ENCODE measurements around the gene SNCAIP.
"Not testable (repeated sequence)": the region's sequence is repeated elsewhere in the genome, so short reads cannot be mapped to it uniquely, and the experiment has no call there.

The SNCAIP gene

DNA sequence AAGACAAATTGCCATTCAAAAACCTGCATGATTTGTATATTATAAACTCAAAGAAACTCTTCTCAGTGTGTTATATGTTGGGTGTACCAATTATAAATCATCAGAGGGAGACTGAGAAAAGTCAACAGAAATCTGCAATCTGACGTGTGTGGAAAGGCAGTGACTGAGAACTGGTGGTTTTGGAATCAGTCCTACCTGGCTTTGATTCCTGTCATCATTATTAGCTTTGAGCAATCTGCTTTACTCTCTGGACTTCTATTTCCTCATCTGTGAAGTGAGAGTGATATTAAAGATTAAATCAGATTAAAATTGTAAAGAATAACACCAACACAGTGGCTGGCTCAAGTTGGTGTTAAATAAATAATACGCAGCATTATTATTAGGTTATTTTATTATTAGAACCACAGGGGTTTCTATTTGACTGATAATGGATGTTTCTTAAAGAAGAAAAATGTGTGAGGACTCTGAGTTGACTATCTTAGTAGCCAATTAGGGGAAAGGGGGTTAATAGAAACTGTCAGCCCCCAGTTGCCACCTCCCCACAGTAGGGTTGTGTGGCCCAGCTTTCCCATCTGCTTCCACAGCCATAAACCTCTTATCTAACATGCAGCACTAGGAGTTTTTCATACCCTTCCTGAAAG lies 59.6 kb downstream of the SNCAIP start:
- H3K4me3 ChIP-seq (ENCODE audit: low read depth, low read length): no peak overlapping the region

GRCh38 chr5:122374110-122374509 lies 62.1 kb downstream of the SNCAIP start:
- no peak overlapping the region for H3K4me3 ChIP-seq (ENCODE audit: low read depth, low read length)
- TF ChIP-seq, protein P1, sequence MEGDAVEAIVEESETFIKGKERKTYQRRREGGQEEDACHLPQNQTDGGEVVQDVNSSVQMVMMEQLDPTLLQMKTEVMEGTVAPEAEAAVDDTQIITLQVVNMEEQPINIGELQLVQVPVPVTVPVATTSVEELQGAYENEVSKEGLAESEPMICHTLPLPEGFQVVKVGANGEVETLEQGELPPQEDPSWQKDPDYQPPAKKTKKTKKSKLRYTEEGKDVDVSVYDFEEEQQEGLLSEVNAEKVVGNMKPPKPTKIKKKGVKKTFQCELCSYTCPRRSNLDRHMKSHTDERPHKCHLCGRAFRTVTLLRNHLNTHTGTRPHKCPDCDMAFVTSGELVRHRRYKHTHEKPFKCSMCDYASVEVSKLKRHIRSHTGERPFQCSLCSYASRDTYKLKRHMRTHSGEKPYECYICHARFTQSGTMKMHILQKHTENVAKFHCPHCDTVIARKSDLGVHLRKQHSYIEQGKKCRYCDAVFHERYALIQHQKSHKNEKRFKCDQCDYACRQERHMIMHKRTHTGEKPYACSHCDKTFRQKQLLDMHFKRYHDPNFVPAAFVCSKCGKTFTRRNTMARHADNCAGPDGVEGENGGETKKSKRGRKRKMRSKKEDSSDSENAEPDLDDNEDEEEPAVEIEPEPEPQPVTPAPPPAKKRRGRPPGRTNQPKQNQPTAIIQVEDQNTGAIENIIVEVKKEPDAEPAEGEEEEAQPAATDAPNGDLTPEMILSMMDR (IDR thresholded peaks at IDR 0.05; ENCODE audit: low read depth, low read length): no peak

More for the DNA sequence above, 59.6 kb downstream of the SNCAIP start:
- TF ChIP-seq, protein P1 (IDR thresholded peaks at IDR 0.05; ENCODE audit: low read depth, low read length): no peak

- TF ChIP-seq, protein P1 (IDR thresholded peaks at IDR 0.05; ENCODE audit: low read depth, low read length): no peak
- no peak overlapping the region for H3K4me3 ChIP-seq (ENCODE audit: low read depth, low read length)
These were observed 63.8 kb downstream of the SNCAIP start for GRCh38 chr5:122375801-122376200.

DNA sequence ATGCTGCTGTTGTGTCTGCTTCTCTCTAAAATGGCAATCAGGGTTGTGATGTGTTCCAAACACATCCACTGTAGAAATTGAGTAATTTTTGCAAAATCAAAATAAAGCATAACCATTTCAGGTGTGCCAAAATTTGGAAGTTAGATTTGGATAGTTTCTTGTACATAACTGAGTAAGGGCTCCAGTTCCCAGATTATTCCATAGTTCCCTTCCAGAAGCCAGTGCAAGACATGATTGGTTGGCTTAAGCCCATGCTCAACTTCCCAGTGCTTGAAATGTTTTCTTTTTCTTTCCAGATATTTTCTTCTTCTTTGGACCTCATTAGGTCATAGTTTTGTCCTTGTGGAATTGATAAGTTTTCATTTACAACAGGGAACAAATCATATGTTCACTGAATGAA lies 64.2 kb downstream of the SNCAIP start:
- no peak overlapping the region for H3K4me3 ChIP-seq (ENCODE audit: low read depth, low read length)
- TF ChIP-seq, protein P1 (IDR thresholded peaks at IDR 0.05; ENCODE audit: low read depth, low read length): no peak

- TF ChIP-seq, protein P1 (IDR thresholded peaks at IDR 0.05; ENCODE audit: low read depth, low read length): no peak
- H3K4me3 ChIP-seq (ENCODE audit: low read depth, low read length): no peak overlapping the region
These were observed 65.0 kb downstream of the SNCAIP start for GRCh38 chr5:122377026-122377425.

DNA sequence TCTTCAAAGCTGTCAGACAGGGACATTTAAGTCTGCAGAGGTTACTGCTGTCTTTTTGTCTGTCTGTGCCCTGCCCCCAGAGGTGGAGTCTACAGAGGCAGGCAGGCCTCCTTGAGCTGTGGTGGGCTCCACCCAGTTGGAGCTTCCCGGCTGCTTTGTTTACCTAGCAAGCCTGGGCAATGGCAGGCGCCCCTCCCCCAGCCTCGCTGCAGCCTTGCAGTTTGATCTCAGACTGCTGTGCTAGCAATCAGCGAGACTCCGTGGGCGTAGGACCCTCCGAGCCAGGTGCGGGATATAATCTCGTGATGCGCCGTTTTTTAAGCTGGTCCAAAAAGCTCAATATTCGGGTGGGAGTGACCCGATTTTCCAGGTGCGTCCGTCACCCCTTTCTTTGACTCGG lies 70.9 kb downstream of the SNCAIP start:
- not testable (repeated sequence) for H3K4me3 ChIP-seq (ENCODE audit: low read depth, low read length)

GRCh38 chr5:122384739-122385235 lies 72.8 kb downstream of the SNCAIP start:
- no peak overlapping the region for H3K4me3 ChIP-seq (ENCODE audit: low read depth, low read length)
- TF ChIP-seq, protein P1 (IDR thresholded peaks at IDR 0.05; ENCODE audit: low read depth, low read length): no peak

DNA sequence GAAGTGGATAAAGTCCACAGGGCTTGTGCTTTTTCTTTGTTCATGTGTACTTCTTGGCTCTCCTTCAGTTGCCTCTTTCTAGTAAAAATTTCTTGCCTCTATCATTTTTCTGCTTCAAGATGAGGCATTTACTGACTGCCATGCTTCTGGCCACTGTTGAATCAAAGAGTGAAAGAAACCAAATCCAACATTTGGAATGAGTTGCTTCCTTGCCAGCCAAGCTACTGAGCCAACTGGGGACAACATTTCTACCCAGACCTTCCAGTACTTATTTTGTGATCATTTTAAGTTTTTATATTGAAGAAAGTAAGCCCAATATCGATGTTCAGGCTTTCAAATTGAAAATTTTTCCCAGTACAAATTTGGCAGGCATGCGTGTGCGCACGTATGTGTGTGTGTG lies 73.2 kb downstream of the SNCAIP start:
- no peak overlapping the region for H3K4me3 ChIP-seq (ENCODE audit: low read depth, low read length)
- TF ChIP-seq, protein P1 (IDR thresholded peaks at IDR 0.05; ENCODE audit: low read depth, low read length): no peak

Measured in WI38 (cell line).